IMR-90 (cell line): ENCODE data around the gene NECTIN4. TPM values are rescaled to one million over a fixed set of nuclear protein-coding genes. Genes with fewer than 3 reads are reported as not detected.

Source experiments
- ATAC-seq: fragments of 200-7000 bp; cut with Tn5 transposase; 2 replicates; pipeline ENCODE4 v1.9.1; 2020; ENCODE audit warnings: low read depth, mild to moderate bottlenecking, moderate library complexity
- BruUV-seq: library from RNA; stranded (reverse); fragments of 400-500 nt; replicated peaks from 2 replicates; lab custom pipeline; 2021; lab: Mats Ljungman, UMichigan
- CTCF ChIA-PET: fragments of 300-600 bp; formaldehyde crosslinking; extraction: SDS; loops from one replicate; lab custom pipeline; 2021; ENCODE audit warnings: antibody characterized with exemption; lab: Yijun Ruan, JAX
- POLR2A ChIA-PET: fragments of 300-600 bp; sonication (Branson Sonifier 250); formaldehyde crosslinking; loops from one replicate; lab custom pipeline; 2022; ENCODE audit warnings: antibody characterized with exemption; ENCODE audit not compliant: unreplicated experiment; lab: Charles Lee
- DNase-seq: peaks from one replicate; pipeline ENCODE4 v3.0.0; 2013
- H2AFZ ChIP-seq: replicated peaks from 2 replicates; pipeline ENCODE3; 2013; ENCODE audit warnings: low read length, mild to moderate bottlenecking; ENCODE audit not compliant: poor library complexity
- H2AK5ac ChIP-seq: 2 replicates; pipeline ENCODE4 v1.6.1; 2013; ENCODE audit warnings: low read depth, low read length, inconsistent platforms
- H2AK9ac ChIP-seq: replicated peaks from 2 replicates; pipeline ENCODE3; 2013; ENCODE audit warnings: mild to moderate bottlenecking, low read depth, low read length, moderate library complexity; ENCODE audit not compliant: poor library complexity
- H2BK120ac ChIP-seq: 2 replicates; pipeline ENCODE4 v1.6.1; 2013; ENCODE audit warnings: low read depth, low read length, inconsistent platforms
- H2BK15ac ChIP-seq: 3 replicates; pipeline ENCODE4 v1.6.1; 2013; ENCODE audit warnings: low read depth, low read length, inconsistent platforms
- H2BK20ac ChIP-seq: 2 replicates; pipeline ENCODE4 v1.6.1; 2013; ENCODE audit warnings: low read depth, mild to moderate bottlenecking, inconsistent platforms, low read length, moderate library complexity
- H2BK5ac ChIP-seq: 2 replicates; pipeline ENCODE4 v1.6.1; 2013; ENCODE audit warnings: mild to moderate bottlenecking, low read depth, low read length, inconsistent platforms; ENCODE audit not compliant: poor library complexity, severe bottlenecking
- H3K14ac ChIP-seq: replicated peaks from 2 replicates; pipeline ENCODE4 v1.6.1; 2013; ENCODE audit warnings: low read depth, low read length, inconsistent platforms
- H3K18ac ChIP-seq: 2 replicates; pipeline ENCODE4 v1.6.1; 2013; ENCODE audit warnings: low read depth, low read length, control low read depth
- H3K23ac ChIP-seq: 2 replicates; pipeline ENCODE4 v1.6.1; 2013; ENCODE audit warnings: low read depth, low read length, inconsistent platforms
- H3K27ac ChIP-seq: 2 replicates; pipeline ENCODE4 v1.5.1; 2013; ENCODE audit warnings: mild to moderate bottlenecking, control low read depth, low read length; ENCODE audit not compliant: insufficient read depth
- H3K27me3 ChIP-seq: 2 replicates; pipeline ENCODE4 v1.6.1; 2013; ENCODE audit warnings: low read length; ENCODE audit not compliant: control insufficient read depth, insufficient read depth
- H3K36me3 ChIP-seq: 2 replicates; pipeline ENCODE4 v1.6.1; 2013; ENCODE audit warnings: low read length, mixed read lengths; ENCODE audit not compliant: control insufficient read depth, insufficient read depth
- H3K4ac ChIP-seq: 2 replicates; pipeline ENCODE4 v1.6.1; 2013; ENCODE audit warnings: low read depth, low read length, inconsistent platforms
- H3K4me1 ChIP-seq: 2 replicates; pipeline ENCODE4 v1.6.1; 2013; ENCODE audit warnings: low read length, mixed read lengths; ENCODE audit not compliant: control insufficient read depth, insufficient read depth
- H3K4me2 ChIP-seq: 2 replicates; pipeline ENCODE4 v1.6.1; 2013; ENCODE audit warnings: low read depth, mild to moderate bottlenecking, control low read depth, low read length, moderate library complexity
- H3K4me3 ChIP-seq: 2 replicates; pipeline ENCODE4 v1.5.1; 2013; ENCODE audit warnings: low read depth, mild to moderate bottlenecking, control low read depth, low read length, moderate library complexity; ENCODE audit not compliant: insufficient read depth
- H3K56ac ChIP-seq: 2 replicates; pipeline ENCODE4 v1.6.1; 2013; ENCODE audit warnings: low read length, inconsistent platforms; ENCODE audit not compliant: insufficient read depth; ENCODE audit errors: extremely low read depth
- H3K79me1 ChIP-seq, 2 experiments: 2 replicates each; pipeline ENCODE4 v1.6.1; 2013; ENCODE audit warnings: low read length in 2 of 2, inconsistent platforms in 1 of 2, low read depth in 1 of 2
- H3K9ac ChIP-seq: 2 replicates; pipeline ENCODE4 v1.6.1; 2013; ENCODE audit warnings: low read depth, low read length, control low read depth
- H3K9me1 ChIP-seq: 2 replicates; pipeline ENCODE4 v1.6.1; 2013; ENCODE audit warnings: low read length, inconsistent platforms; ENCODE audit not compliant: insufficient read depth
- H3K9me3 ChIP-seq: 2 replicates; pipeline ENCODE4 v1.6.1; 2013; ENCODE audit warnings: low read length; ENCODE audit not compliant: control insufficient read depth, insufficient read depth
- H4K20me1 ChIP-seq: 2 replicates; pipeline ENCODE4 v1.6.1; 2013; ENCODE audit warnings: low read length, inconsistent platforms; ENCODE audit not compliant: insufficient read depth
- H4K5ac ChIP-seq: 2 replicates; pipeline ENCODE4 v1.6.1; 2013; ENCODE audit warnings: mild to moderate bottlenecking, low read depth, low read length, control low read depth
- H4K8ac ChIP-seq, 2 experiments: 2 replicates each; pipeline ENCODE4 v1.6.1; 2013; ENCODE audit warnings: low read depth in 2 of 2, low read length in 2 of 2, control low read depth in 1 of 2, inconsistent platforms in 1 of 2
- H4K91ac ChIP-seq: 2 replicates; pipeline ENCODE4 v1.6.1; 2013; ENCODE audit warnings: low read depth, low read length, inconsistent platforms; ENCODE audit not compliant: insufficient read depth
- BHLHE40 ChIP-seq: fragments of 150-350 bp; IDR thresholded peaks from 2 replicates; pipeline ENCODE4 v1.6.1; 2016; ENCODE audit warnings: mild to moderate bottlenecking, low read depth, low read length
- CEBPB ChIP-seq: IDR thresholded peaks from 2 replicates; pipeline ENCODE4 v1.6.1; 2012; ENCODE audit warnings: low read depth, low read length, improper control_type of control experiment
- WGBS, 2 experiments: methylation state at CpG; one replicate each; pipeline versions ENCODE4 v1.1.5 to v1.1.7; 2013; ENCODE audit warnings: missing lambda C conversion rate in 2 of 2; ENCODE audit not compliant: insufficient read length in 1 of 2; ENCODE audit errors: extremely low coverage in 2 of 2; 5-methylcytosine and 5-hydroxymethylcytosine counted together
- dilution Hi-C: fragments of 300-500 bp; cut with HindIII; formaldehyde crosslinking; loops from one replicate; pipeline ENCODE4 v1.14.3; 2018; ENCODE audit warnings: low sequenced_read_pairs; ENCODE audit not compliant: unreplicated experiment
- in situ Hi-C: fragments of 300-500 bp; cut with MboI; formaldehyde crosslinking; loops from 3 replicates; pipeline ENCODE4 v1.14.3; 2019; ENCODE audit warnings: low sequenced_read_pairs, inconsistent platforms, mixed read lengths
- intact Hi-C: fragments of 100-400 bp; cut with micrococcal nuclease; formaldehyde crosslinking; loops from 2 replicates; pipeline ENCODE4 v1.10.0; 2022
- polyA plus RNA-seq, 3 experiments: library from polyadenylated mRNA; depleted of rRNA; stranded (reverse); fragments of >200 nt; gene quantifications; 2 replicates each; pipeline ENCODE4 v1.2.3, GENCODE V29; 2012; ENCODE audit warnings: low replicate concordance in 1 of 3
- total RNA-seq: library from RNA; depleted of rRNA; stranded (reverse); fragments of >200 nt; gene quantifications from 2 replicates; pipeline ENCODE4 v1.2.3, GENCODE V29; 2012

NECTIN4 gene
- total and polyA plus RNA-seq, 2 of the 4 experiments (the other 2 are of a cell fraction) = 0.18 to 0.24 TPM

- Histone ChIP-seq H3K14ac (no peak overlapping the region), H2AK9ac (no peak overlapping the region), H3K4me1 (peaks cover 12% of the 10 kb centered on the region), H4K91ac (no peak overlapping the region), H3K23ac (no peak overlapping the region), H3K4ac (no peak overlapping the region), H3K36me3 (peaks cover 4% of the 10 kb centered on the region), H2AK5ac (no peak overlapping the region), H3K9ac (no peak overlapping the region), H3K9me1 (peaks cover 9% of the 10 kb centered on the region), H3K79me1 (peaks cover 0 to 4% of the 10 kb centered on the region in 2 experiments; a peak in 1 of 4 replicates), H3K27me3 (no peaks in the 10 kb centered on the region), H3K4me2 (no peak overlapping the region), H3K56ac (no peak overlapping the region), H4K5ac (no peak overlapping the region), H3K4me3 (no peak overlapping the region), H4K20me1 (peaks cover 10% of the 10 kb centered on the region), H4K8ac (no peak overlapping the region), H3K9me3 (no peaks in the 10 kb centered on the region), H2BK20ac (no peak overlapping the region), H2BK5ac (no peak overlapping the region), H2AFZ (no peak overlapping the region), H3K18ac (no peak overlapping the region), H2BK120ac (no peak overlapping the region), H3K27ac (no peak overlapping the region), H2BK15ac (no peak overlapping the region)
- intact Hi-C loops = loop anchor here (2.0 to 5.0 kb wide), 2 partner anchors 24 to 369 kb away; no protein-coding TSS in a partner anchor
- in situ Hi-C loops = loop anchor here (5.0 kb wide), 1 partner anchor 99 kb away; no protein-coding TSS in a partner anchor
- POLR2A ChIA-PET = no interaction called here
- CTCF ChIA-PET = interaction anchor here (1.1 to 2.7 kb wide), 6 partner anchors 12 to 103 kb away, joined by 3 to 23 read pairs (median 4); partner anchors contain the start of gene USF1
- no TSS peak for BruUV-seq
- ATAC-seq = no peak
- no CpG with 5 or more reads among the region's 1 CpG for WGBS, 2 experiments
- peak; percentile 63 for TF ChIP-seq CEBPB
- no peak for TF ChIP-seq BHLHE40
- peak; percentile 54 for DNase-seq
- dilution Hi-C loops = no loop called here
These were observed 7.2 kb upstream of the NECTIN4 start for GRCh38 chr1:161096530-161096929.
